Chondrocyte (in vitro differentiated cells): ENCODE measurements around the gene DTNA. TPM values are rescaled to one million over a fixed set of nuclear protein-coding genes. Genes with fewer than 3 reads are reported as not detected.

Experiments used
- DNase-seq: peaks from one replicate; pipeline ENCODE4 v3.0.0; 2021; ENCODE audit warnings: mixed read lengths, low spot score
- H3K27ac Mint-ChIP-seq: one replicate; pipeline ENCODE4 v1.8.0; 2021; ENCODE audit warnings: mild to moderate bottlenecking, moderate library complexity, mixed read lengths; ENCODE audit not compliant: unreplicated experiment
- H3K27me3 Mint-ChIP-seq: 2 replicates; pipeline ENCODE4 v1.8.0; 2021; ENCODE audit warnings: low read depth, mixed read lengths
- H3K36me3 Mint-ChIP-seq: 2 replicates; pipeline ENCODE4 v1.8.0; 2021; ENCODE audit warnings: low read depth, mixed read lengths
- H3K4me1 Mint-ChIP-seq: 2 replicates; pipeline ENCODE4 v1.8.0; 2021; ENCODE audit warnings: low read depth, mild to moderate bottlenecking, mixed read lengths
- H3K4me3 Mint-ChIP-seq: one replicate; pipeline ENCODE4 v1.8.0; 2021; ENCODE audit warnings: mild to moderate bottlenecking, moderate library complexity, mixed read lengths; ENCODE audit not compliant: unreplicated experiment
- H3K9me3 Mint-ChIP-seq: 2 replicates; pipeline ENCODE4 v1.8.0; 2021; ENCODE audit warnings: low read depth, mixed read lengths
- total RNA-seq: library from RNA; stranded (reverse); gene quantifications from 3 replicates; pipeline ENCODE4 v1.2.1, GENCODE V29; 2021
- TF ChIP-seq, protein P1 (sequence below): fragments of 200-600 bp; sonication (generic); IDR thresholded peaks from 2 replicates; pipeline ENCODE4 v1.5.0; 2021; ENCODE audit warnings: antibody characterized with exemption, mild to moderate bottlenecking, moderate library complexity

DTNA gene
- total RNA-seq, 1 donor from 2014 or later = 3.7 TPM

DNA sequence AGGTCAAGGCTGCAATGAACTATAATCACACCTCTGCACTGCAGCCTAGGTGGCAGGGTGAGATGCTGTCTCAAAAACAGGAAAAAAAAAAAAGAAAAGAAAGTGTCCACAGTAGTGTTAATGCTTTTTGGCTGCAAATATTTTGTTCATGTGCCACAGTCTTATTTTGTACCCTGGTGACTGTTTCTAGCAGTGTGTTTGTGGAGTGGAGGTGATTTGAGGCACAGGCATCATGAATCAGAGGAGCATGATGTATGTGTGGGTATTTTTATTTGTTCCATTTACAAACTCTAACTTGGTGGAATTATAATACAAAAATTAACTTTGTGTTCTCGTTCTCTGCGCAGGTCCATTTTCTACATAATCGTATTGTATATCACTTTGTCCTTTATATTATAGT lies 30.6 kb downstream of the DTNA start:
- H3K27me3 Mint-ChIP-seq = no peaks in the 10 kb centered on the region
- no peak for DNase-seq
- TF ChIP-seq, protein P1, sequence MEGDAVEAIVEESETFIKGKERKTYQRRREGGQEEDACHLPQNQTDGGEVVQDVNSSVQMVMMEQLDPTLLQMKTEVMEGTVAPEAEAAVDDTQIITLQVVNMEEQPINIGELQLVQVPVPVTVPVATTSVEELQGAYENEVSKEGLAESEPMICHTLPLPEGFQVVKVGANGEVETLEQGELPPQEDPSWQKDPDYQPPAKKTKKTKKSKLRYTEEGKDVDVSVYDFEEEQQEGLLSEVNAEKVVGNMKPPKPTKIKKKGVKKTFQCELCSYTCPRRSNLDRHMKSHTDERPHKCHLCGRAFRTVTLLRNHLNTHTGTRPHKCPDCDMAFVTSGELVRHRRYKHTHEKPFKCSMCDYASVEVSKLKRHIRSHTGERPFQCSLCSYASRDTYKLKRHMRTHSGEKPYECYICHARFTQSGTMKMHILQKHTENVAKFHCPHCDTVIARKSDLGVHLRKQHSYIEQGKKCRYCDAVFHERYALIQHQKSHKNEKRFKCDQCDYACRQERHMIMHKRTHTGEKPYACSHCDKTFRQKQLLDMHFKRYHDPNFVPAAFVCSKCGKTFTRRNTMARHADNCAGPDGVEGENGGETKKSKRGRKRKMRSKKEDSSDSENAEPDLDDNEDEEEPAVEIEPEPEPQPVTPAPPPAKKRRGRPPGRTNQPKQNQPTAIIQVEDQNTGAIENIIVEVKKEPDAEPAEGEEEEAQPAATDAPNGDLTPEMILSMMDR = no peak
- no peaks in the 10 kb centered on the region for H3K36me3 Mint-ChIP-seq
- no peak overlapping the region for H3K4me3 Mint-ChIP-seq
- peaks cover 38% of the 10 kb centered on the region for H3K4me1 Mint-ChIP-seq
- no peak overlapping the region for H3K27ac Mint-ChIP-seq
- no peaks in the 10 kb centered on the region for H3K9me3 Mint-ChIP-seq

DNA sequence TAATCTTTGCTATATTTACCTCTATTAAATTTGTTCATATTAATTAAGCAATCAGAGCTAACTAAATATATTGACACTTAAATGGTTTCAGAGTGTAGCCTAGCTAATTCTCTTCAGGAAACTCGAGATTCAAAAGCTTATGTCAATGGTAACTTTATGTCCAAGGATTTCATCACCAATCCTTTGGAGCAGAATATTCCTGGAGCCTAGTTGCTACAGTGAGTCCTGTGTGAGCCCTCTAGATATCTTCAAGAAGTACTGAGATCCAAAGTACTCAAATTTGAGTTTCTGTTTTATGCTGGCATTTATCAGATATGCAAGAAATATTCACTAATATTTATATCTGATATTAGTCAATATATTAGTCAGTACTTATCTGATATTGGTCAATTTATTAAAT lies 31.3 kb downstream of the DTNA start:
- TF ChIP-seq, protein P1 = no peak
- DNase-seq = no peak
- H3K27ac Mint-ChIP-seq = no peak overlapping the region

DNA sequence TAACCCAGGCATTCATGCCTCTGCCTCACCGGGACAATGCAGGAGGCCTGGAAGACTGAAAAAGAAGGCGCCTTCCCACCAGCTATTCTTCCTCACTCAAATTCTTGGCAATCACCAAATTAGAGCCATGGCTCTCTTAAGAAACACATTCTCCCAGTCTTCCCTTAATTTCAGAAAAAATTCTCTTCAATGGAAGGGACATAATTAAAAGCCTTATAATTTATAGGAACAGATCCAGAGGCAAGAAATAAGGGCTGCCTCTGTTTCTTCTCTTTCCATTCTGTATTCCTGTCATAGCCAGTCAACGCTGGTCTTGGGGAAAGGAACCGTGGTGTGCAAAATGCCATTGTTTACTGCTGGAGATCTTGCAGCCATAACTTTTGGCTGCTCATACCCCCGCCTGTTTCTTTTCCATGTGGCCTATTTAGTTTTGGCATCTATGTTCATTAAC lies 32.8 kb downstream of the DTNA start:
- H3K4me1 Mint-ChIP-seq = peaks cover 27% of the 10 kb centered on the region
- TF ChIP-seq, protein P1 = no peak
- no peaks in the 10 kb centered on the region for H3K36me3 Mint-ChIP-seq
- H3K9me3 Mint-ChIP-seq = no peaks in the 10 kb centered on the region
- no peaks in the 10 kb centered on the region for H3K27me3 Mint-ChIP-seq
- H3K27ac Mint-ChIP-seq = no peak overlapping the region
- DNase-seq = no peak
- H3K4me3 Mint-ChIP-seq = no peak overlapping the region

More for the DNA sequence above, 31.3 kb downstream of the DTNA start:
- no peaks in the 10 kb centered on the region for H3K9me3 Mint-ChIP-seq
- no peaks in the 10 kb centered on the region for H3K27me3 Mint-ChIP-seq
- no peaks in the 10 kb centered on the region for H3K36me3 Mint-ChIP-seq
- no peak overlapping the region for H3K4me3 Mint-ChIP-seq
- peaks cover 36% of the 10 kb centered on the region for H3K4me1 Mint-ChIP-seq

DNA sequence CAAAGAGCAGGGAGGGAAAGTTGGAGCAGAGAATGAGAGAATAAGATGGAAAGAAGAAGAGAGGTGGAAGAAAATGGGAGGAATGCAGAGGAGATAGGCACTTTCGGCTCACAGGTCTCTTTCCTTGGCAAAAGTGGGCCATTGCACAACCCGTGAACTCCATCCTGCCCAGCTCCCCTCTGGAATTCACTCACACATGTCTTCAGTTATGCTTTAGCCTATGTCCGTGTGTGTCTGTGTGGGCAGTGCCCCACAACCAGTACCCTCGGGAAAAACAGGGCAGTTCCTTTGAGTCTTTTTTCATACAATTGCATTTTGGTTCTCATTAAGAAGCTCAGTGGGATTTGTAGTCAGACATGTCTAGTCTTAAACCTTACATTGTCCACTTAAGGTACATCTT lies 34.5 kb downstream of the DTNA start:
- no peaks in the 10 kb centered on the region for H3K36me3 Mint-ChIP-seq
- no peak overlapping the region for H3K27ac Mint-ChIP-seq
- DNase-seq = no peak
- H3K27me3 Mint-ChIP-seq = no peaks in the 10 kb centered on the region
- H3K4me3 Mint-ChIP-seq = no peak overlapping the region
- H3K9me3 Mint-ChIP-seq = no peaks in the 10 kb centered on the region
- TF ChIP-seq, protein P1 = no peak
- H3K4me1 Mint-ChIP-seq = peaks cover 10% of the 10 kb centered on the region

DNA sequence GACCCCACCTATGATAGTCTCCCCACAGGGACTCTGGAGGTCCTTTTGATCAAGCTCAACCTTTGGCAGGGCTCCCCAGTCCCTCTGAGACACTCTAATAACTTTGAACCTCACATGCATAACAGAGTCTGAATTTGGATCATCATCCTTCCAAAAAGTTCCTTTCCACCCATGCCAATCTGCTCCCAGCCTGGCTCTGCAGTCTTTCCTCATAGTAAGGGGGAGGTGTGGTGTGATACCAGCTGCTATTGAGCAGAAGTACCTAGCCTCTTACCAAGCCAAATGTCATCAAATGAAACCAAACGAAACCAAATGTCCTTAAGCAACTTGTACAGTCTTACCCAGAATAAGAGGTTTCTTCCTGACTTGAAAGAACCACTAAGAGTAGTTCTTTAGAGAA lies 36.5 kb downstream of the DTNA start:
- H3K27ac Mint-ChIP-seq = no peak overlapping the region
- TF ChIP-seq, protein P1 = no peak
- H3K4me3 Mint-ChIP-seq = no peak overlapping the region
- H3K4me1 Mint-ChIP-seq = peaks cover 3% of the 10 kb centered on the region
- H3K36me3 Mint-ChIP-seq = no peaks in the 10 kb centered on the region
- H3K9me3 Mint-ChIP-seq = no peaks in the 10 kb centered on the region
- H3K27me3 Mint-ChIP-seq = no peaks in the 10 kb centered on the region
- no peak for DNase-seq
